ENCODE measurements around the gene HOXA6. TPM values are rescaled to one million over a fixed set of nuclear protein-coding genes. Genes with fewer than 3 reads are reported as not detected.

Gene HOXA6
- total RNA-seq, 1 experiment from 2014 or later = not detected

DNA sequence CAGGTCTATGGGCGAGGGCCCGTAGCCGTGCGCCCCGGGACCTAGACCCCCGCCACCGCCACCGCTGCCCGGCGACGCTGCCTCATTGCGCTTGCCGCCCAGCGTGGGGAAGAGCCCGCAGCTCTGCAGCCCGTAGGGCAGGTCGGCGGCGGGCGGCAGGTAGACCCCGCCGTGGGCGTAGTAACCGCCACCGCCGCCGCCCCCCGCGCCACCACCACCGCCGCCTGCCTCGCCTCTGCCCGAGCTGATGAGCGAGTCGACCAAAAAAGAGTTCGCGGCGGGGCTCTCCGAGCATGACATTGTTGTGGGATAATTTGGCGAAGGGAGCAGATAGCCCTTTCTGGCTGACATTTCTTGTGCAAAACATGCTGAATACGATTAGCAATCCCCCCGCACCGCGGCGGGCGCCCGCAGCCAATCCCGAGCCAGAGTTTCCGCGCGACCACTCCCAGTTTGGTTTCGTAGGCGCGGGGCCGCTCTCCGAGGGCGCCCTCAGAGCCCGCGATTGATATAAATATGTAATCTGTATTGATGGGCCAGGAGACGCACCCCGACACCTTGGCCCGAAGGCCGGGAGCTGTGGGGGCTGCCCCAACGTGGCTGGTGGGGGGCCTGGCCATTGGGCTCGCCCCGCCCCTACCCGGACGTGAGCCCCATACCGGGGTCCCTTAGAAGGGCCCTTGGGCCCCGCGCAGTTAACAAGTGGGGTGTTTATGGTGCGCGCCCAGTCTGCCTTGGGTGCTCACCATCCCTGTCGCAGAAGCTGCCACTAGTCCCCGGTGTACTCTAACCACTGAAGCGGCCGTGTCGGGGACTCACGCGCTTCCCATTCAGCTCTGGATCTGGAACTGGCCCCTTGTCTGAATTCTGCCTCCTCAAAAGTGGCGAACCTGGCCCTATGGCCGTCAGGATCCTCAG, 26.6 kb upstream of the HOXA6 start, which contains the start of gene HOXA10:
Gene HOXA10 (minus strand): TSS at position 365 of the 918 bp plus-strand sequence. CDS start 14 bp downstream, at position 351.
- no peak for DNase-seq (ENCODE audit: low spot score)

DNA sequence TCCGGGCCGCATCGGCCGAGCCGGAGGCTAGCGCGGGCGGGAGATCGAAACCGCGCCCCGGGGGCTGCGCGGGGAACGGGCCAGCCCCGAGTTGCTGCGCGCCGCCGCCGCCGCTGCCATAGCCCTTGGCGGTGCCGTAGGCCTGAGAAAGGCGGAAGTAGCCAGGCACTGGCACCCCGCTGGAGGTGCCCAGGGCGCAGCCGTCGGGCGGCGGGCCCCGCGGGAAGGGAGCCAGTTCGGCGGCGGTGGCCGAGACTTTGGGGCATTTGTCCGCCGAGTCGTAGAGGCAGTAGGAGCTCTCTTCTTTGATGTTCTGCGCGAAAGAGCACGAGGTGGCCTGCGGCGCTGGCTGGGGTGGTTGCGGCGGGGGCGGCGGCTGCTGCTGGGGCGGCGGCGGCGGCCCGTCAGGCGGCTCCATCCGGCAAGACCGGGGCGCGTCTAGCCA, 26.0 kb upstream of the HOXA6 start:
- DNase-seq (ENCODE audit: low spot score) = no peak

DNA sequence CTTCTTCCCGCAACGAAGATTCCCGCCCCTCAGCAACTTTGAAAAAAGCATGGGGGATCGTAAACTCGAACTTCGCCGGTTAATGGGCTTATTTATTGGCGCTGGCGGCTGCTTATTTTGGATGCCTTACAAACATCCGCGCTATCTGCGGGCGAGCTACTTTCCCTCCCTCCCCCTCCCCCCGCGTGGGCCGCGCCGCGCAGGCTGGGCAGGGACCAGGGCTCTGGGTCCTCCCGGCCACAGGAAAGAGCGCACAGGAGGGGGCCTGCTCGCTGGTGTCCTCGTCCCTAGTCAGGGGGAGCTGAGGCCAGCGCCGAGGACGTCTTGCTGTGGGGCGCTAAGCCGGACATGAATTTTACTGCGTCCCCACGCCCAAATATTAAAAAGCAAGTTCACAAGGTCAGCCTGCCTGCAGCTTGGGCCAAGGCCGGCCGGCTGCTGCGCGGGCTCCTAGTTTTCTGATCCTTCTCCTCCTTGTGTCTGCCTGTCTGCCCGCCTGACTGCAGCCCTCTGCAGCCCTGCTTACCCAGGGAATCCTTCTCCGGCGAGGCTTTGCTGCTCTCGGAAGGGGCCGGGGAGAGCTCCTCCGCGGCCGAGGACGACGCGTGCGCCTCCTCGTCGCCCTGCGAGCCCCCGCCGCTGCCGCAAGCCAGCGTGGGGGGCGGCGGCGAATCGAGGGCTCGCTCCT, 25.4 kb upstream of the HOXA6 start:
- DNase-seq (ENCODE audit: low spot score) = peak; percentile 77

DNA sequence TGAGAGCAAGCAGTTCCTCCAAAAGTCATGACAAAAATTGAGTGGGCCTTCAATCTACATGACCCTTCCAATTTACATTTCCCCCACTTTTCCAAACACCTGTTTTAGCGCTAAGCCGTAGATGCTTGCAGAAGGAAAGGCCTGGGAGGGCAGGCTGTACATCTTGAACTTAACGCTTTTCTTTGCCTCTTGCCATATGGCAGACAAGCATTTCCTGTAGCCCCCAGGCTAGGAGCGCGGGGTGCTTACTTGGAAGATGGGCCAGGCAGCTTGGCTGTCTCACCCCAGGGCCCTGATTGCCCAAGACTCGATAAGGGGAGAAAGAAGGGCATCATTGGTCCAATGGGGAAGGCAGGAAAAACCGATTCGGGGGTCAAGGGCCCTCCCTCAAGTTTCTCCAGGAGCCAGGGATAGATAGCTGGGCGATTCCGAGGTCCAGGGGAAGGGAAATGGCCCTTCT, 24.8 kb upstream of the HOXA6 start:
- DNase-seq (ENCODE audit: low spot score) = peak; percentile 61

DNA sequence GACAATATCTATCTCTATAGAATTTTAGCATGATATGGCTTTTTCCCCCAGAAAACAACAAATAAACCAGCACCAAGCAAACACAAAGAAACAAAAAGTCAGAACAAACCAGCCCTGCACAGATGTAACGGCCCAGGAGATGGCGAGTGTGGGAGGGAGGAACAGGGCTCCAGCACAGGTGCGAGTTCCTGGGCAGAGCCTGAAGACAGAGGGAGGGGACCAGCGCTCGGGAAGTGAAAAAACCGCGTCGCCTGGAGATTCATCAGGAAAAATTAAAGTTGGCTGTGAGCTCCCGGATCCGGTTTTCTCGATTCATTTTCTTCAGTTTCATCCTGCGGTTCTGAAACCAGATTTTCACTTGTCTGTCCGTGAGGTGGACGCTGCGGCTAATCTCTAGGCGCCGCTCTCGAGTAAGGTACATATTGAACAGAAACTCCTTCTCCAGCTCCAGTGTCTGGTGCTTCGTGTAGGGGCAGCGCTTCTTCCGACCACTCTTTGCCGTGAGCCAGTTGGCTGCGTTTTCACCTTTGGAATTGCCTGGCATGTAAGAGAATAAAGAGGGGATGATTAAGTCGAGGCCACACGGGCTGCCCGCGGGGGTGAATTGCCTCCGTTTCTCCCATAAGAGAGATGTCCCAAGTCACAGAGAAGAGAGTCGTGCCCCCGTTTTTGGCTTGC, 24.2 kb upstream of the HOXA6 start:
- no peak for DNase-seq (ENCODE audit: low spot score)

DNA sequence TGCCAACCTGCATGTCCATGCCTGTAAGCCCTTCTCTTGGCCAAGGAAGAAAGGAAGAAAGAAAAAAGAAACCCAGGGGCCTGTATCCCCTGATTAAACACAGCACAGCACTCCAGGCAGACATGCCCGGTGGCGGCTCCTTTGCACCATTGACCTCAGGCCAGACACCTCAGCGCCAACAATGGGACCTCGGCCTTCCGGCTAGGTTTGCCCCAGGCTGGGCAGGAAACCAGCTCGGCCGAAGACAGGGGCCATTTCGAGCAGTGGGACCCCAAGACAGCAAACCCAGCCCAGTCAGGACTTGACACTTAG, 23.7 kb upstream of the HOXA6 start:
- DNase-seq (ENCODE audit: low spot score) = no peak

DNA sequence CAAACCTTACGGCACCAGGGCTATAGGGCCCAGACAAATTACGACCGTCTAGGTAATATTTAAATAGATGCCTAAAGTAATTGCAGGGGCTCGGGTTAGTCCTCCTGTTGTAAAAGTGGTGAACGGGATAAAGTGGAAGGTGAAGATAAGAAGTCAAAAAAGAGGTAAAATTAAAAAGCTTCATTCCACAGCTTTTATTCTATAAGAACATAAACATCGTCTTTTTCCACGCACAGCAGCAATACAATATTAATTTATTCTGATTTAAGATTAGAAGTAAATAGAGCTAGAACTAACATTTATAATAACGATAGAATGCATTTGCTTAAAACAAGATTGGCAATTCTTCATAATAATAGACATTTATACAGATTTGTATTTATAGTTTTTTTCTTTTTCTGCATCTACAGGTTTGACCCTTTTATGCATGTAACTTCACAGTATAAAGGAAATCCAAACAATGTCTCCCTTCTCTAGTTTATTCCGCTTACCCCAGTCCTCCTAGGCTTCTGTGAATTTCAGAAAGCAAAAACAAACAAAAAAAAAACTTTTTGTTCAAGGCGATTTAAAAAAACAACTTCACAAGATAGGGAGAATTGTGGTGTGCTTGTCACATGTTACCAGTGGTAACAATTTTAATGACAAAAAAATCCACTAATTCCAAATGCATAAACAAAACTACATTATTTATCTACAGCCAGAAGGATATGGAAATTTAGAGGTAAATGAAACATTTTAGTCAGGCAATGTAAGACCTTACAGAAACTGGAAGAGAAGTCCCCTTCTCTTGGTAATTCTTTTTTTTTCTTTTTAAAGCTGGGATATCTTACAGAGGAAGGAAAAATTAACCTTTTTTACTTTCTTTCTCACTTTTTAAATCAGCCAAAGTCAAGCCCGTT, 23.1 kb upstream of the HOXA6 start:
- DNase-seq (ENCODE audit: low spot score) = no peak

DNA sequence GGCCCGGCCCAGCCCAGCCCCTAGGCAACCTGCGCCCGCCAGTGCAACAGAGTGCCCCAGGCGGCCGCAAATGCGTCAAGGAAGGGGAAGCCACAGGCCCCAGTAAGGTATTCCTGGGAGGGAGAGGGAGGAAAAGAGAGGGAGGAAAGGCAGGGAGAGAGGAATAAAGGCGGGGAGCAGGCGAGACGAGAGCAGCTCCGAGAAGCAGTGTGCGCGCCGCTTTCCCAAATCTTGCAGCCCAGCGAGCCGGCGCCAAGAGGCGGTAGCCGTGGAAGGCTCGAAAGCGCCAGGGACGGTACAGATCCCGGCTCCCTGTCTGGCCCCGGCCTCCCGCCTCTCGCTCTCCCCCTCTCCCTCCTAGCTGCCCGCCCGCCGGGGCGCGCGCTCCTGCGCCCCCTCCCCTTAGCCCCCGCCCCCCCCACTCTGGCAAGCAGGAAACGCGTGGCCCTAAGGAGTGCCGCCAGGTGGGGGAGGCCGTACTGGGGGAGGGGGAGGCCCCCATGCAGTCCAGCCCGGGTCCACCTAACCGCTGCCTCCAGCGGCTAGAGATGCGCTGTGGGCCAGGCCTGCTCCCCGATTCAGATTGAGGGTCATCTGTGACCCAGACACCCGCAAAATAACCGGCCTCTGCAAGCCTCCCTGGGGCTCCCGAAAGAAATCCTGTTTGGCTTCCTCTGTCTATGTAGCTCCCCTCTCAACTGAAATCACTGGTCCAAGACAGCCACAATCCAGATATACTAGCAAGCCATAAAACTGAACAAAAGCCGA, 22.3 kb upstream of the HOXA6 start:
- DNase-seq (ENCODE audit: low spot score) = peak; percentile 68

DNA sequence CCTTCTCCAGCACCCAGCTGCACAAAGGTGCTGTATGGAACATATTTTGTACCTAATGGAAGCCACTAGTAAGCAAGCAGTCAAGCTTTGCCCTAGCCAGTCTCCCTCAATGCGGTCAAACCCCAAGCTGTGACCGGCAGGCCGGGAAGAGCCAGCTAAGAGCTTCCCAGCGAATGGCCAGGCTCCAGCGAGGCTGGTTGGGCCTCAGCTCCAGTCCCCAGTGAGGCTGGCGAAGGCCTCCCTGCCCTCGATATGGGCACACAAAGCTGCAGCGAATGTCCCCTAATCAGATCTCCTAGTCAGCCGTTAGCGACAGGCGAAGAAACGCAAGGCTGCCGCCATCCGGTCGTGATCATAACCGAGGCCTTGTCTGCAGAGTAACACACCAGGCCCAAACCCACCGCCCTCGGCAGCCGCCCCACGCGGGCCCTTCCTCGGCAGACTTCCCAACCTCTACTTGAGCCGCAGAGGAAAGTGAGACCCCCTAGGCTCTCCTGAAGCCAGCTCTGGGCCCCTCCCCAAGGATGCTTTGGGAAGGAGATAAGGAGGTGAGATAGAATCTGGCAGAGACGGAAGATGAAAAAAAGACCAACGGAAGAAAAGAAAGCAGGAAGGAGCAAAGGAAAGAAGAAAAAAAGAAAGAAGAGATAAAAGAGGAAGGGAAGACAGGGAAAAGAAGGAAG, 20.8 kb upstream of the HOXA6 start:
- DNase-seq (ENCODE audit: low spot score) = peak; percentile 55

DNA sequence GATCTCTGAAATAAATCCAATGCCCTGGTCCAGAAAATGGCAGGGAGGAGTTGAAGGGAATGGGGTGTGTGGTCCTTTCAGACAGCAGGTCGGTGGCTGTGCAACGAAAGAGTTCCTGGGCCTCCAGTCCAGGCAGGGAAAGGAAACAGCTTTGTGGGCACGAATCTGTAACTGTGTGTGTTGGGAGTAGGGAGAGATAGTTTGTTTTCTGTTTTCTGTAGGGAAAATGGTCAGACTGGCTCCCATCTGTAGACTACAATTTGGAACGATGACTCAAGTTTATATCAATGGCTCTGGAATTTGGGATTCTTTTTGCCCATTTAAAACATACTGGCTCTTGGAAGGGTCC, 20.3 kb upstream of the HOXA6 start:
- DNase-seq (ENCODE audit: low spot score) = no peak

DNA sequence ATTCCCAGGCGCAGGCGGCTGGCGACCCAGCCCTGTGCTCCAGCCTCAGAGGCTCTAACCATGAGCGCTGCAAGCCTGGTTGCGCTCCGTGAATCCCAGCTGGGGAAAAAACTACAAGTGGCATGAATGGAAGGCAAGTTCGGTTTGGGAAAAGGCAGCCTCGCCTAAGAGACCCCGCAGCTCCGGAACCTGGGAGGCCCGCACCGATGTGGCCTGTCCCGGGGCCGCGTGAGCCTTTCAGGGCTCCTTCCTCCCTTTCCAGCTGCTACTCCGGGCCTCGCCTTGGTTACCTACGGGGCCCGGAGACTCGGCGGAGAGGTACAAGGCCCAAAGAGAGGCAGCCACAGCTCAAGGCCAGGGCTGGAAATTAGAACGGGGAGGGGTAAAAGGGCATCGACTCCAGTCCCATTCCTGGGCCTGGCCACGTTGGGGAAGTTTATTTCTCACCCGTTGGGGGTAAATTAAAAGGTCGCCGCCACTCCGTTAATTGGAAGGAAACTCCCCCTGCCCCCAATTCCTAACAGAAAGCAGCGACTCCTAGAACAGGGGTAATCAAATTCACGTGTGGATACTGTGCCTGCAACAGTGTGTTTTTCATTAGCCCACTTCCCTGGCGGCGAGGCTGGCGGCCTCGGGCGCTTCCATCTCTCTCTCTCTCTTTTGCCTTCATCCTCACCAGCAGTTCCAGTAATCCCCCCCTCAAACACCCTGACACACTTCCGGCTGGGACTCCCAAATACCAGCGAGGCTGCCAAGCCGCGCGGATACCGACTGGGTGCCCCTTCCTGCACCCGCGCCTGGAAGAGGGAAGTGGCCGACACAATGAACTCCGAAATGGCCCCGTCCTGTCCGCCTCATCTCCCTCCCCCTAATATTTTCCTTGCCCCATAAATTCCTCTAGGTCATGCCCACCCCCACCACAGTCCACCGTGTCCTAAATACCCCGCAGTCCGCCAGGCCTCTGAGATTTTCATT, 19.2 kb upstream of the HOXA6 start:
- peak; percentile 71 for DNase-seq (ENCODE audit: low spot score)

DNA sequence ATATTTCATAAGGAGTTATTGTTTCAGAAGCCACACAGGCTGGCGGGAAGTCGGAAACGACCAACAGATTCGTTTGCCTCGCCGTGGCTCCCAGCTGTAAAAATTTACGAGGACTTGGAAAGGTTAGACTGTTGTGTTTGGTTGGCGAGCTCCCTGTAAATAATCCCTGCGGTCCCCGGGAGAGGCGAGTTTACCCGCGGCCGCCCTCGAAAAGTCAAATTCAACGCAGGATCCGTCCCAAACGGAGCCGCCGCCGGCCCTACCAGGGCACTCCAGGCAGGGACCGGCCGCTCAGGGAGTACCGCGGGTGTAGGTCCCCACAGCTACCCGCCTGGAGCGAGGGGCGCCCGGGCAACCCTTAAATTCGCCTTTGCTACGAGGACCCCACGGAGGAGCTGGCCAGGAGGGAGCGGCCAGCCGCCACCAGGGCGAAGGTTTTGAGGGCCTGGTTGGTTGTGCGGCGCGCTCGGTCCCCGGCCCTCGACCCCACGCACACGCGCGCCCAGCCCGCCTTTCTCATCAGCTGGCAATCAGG, 18.5 kb upstream of the HOXA6 start:
- no peak for DNase-seq (ENCODE audit: low spot score)

DNA sequence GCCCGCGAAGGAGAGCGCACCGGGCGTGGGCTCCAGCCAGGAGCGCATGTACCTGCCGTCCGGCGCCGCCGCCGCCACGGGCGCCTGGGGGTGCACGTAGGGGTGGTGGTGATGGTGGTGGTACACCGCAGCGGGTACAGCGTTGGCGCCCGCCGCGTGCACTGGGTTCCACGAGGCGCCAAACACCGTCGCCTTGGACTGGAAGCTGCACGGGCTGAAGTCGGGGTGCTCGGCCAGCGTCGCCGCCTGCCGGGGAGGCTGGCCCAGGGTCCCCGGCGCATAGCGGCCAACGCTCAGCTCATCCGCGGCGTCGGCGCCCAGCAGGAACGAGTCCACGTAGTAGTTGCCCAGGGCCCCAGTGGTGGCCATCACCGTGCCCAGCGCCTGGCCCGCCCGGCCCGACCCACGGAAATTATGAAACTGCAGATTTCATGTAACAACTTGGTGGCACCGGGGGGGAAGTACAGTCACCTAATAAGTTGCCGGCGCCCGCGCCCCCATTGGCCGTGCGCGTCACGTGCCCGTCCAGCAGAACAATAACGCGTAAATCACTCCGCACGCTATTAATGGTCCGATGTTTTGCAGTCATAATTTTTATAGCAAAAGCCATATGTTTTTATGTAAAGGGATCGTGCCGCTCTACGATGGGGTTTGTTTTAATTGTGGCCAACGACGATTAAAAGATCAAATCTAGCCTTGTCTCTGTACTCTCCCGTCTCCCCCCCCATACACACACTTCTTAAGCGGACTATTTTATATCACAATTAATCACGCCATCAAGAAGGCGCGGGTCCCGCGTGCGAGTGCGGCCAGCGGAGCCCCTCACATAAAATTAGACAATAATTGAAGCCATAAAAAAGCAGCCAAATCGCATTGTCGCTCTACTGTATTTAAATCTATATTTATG, 17.8 kb upstream of the HOXA6 start, which contains the start of gene HOXA9:
Gene HOXA9 (minus strand): TSS at position 449 of the 907 bp plus-strand sequence. CDS start 80 bp downstream, at position 369.
- DNase-seq (ENCODE audit: low spot score) = peak; percentile 85

DNA sequence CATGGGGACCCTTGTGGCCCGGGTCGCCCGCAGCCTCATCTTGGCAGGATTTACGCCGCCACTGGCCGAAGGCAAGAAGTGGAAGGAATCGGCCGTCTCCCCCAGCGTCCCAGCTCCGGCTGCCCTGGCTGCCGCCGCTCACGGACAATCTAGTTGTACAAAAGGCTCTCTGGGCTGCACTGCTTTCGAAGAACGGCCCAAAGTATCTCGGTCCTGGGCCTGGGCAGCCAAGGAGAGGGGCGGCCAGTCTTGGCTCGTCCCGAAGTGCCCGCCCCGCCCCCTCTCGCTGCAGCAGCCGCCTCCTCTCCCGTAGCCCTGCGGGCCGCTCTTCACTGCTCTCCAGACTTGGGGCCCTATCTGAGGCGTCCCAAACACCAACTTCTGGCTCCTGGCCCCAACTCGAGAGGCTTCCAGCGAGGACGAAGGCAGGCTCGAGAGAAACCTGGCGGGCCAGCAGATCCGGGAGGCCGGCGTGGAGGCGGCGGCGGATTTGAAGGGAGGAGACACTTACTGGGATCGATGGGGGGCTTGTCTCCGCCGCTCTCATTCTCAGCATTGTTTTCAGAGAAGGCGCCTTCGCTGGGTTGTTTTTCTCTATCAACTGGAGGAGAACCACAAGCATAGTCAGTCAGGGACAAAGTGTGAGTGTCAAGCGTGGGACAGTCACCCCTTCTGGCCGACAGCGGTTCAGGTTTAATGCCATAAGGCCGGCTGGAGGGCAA, 17.0 kb upstream of the HOXA6 start:
- DNase-seq (ENCODE audit: low spot score) = peak; percentile 21

DNA sequence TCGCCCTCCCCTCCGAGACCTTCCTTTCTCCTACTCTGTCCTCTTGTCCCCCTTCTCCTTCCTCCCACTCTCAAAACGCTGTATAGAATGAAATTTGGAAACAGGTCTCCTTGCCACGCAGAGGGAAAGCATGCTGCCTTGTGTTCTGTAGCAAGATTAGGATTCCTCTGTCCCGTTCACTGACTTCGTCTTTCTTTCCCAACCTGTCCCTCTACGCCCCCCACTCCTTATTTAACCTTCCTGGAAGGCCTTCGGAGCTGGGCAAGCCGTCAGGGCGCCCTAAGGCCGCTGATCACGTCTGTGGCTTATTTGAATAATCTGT, 16.4 kb upstream of the HOXA6 start:
- peak; percentile 20 for DNase-seq (ENCODE audit: low spot score)

DNA sequence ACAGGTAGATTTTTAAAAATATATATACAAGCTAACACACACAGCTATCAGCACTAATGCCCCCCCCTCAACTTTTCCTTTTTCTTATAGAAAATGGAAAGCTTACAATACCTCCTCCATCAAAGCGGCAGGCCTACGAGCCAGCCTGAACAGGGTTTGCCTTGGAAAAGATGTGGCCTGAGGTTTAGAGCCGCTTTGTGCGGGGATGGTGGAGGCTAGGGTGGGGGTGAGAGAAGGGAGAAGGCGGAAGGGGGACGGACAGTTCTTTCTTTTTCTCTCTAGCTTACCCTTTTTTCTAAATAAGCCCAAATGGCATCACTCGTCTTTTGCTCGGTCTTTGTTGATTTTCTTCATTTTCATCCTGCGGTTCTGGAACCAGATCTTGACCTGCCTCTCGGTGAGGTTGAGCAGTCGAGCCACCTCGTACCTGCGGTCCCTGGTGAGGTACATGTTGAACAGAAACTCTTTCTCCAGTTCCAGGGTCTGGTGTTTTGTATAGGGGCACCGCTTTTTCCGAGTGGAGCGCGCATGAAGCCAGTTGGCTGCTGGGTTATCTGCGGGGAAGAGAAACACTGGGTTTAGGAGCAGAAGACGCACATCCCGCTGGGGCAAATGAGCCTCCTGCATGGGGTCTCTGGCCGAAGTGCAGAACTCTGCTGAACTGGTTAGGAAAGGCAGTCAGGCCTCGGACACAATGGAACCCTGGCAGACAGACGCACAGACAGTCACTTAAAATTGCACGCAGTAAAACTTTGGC, 15.9 kb upstream of the HOXA6 start:
- no peak for DNase-seq (ENCODE audit: low spot score)

All from A172 (cell line).